IMR-90 (cell line): ENCODE data around the gene ST6GALNAC3. TPM values are rescaled to one million over a fixed set of nuclear protein-coding genes. Genes with fewer than 3 reads are reported as not detected.
A peak's percentile ranks its signal among the peaks of the same experiment; 100 is the strongest.

Experiments used
- ATAC-seq: fragments of 200-7000 bp; cut with Tn5 transposase; 2 replicates; pipeline ENCODE4 v1.9.1; 2020; ENCODE audit warnings: low read depth, mild to moderate bottlenecking, moderate library complexity
- BruUV-seq: library from RNA; stranded (reverse); fragments of 400-500 nt; replicated peaks from 2 replicates; lab custom pipeline; 2021; lab: Mats Ljungman, UMichigan
- CTCF ChIA-PET: fragments of 300-600 bp; formaldehyde crosslinking; extraction: SDS; loops from one replicate; lab custom pipeline; 2021; ENCODE audit warnings: antibody characterized with exemption; lab: Yijun Ruan, JAX
- POLR2A ChIA-PET: fragments of 300-600 bp; sonication (Branson Sonifier 250); formaldehyde crosslinking; loops from one replicate; lab custom pipeline; 2022; ENCODE audit warnings: antibody characterized with exemption; ENCODE audit not compliant: unreplicated experiment; lab: Charles Lee
- DNase-seq: peaks from one replicate; pipeline ENCODE4 v3.0.0; 2013
- H2AFZ ChIP-seq: replicated peaks from 2 replicates; pipeline ENCODE3; 2013; ENCODE audit warnings: low read length, mild to moderate bottlenecking; ENCODE audit not compliant: poor library complexity
- H2AK5ac ChIP-seq: 2 replicates; pipeline ENCODE4 v1.6.1; 2013; ENCODE audit warnings: low read depth, low read length, inconsistent platforms
- H2AK9ac ChIP-seq: replicated peaks from 2 replicates; pipeline ENCODE3; 2013; ENCODE audit warnings: mild to moderate bottlenecking, low read depth, low read length, moderate library complexity; ENCODE audit not compliant: poor library complexity
- H2BK120ac ChIP-seq: 2 replicates; pipeline ENCODE4 v1.6.1; 2013; ENCODE audit warnings: low read depth, low read length, inconsistent platforms
- H2BK15ac ChIP-seq: 3 replicates; pipeline ENCODE4 v1.6.1; 2013; ENCODE audit warnings: low read depth, low read length, inconsistent platforms
- H2BK20ac ChIP-seq: 2 replicates; pipeline ENCODE4 v1.6.1; 2013; ENCODE audit warnings: low read depth, mild to moderate bottlenecking, inconsistent platforms, low read length, moderate library complexity
- H2BK5ac ChIP-seq: 2 replicates; pipeline ENCODE4 v1.6.1; 2013; ENCODE audit warnings: mild to moderate bottlenecking, low read depth, low read length, inconsistent platforms; ENCODE audit not compliant: poor library complexity, severe bottlenecking
- H3K14ac ChIP-seq: replicated peaks from 2 replicates; pipeline ENCODE4 v1.6.1; 2013; ENCODE audit warnings: low read depth, low read length, inconsistent platforms
- H3K18ac ChIP-seq: 2 replicates; pipeline ENCODE4 v1.6.1; 2013; ENCODE audit warnings: low read depth, low read length, control low read depth
- H3K23ac ChIP-seq: 2 replicates; pipeline ENCODE4 v1.6.1; 2013; ENCODE audit warnings: low read depth, low read length, inconsistent platforms
- H3K27ac ChIP-seq: 2 replicates; pipeline ENCODE4 v1.5.1; 2013; ENCODE audit warnings: mild to moderate bottlenecking, control low read depth, low read length; ENCODE audit not compliant: insufficient read depth
- H3K27me3 ChIP-seq: 2 replicates; pipeline ENCODE4 v1.6.1; 2013; ENCODE audit warnings: low read length; ENCODE audit not compliant: control insufficient read depth, insufficient read depth
- H3K36me3 ChIP-seq: 2 replicates; pipeline ENCODE4 v1.6.1; 2013; ENCODE audit warnings: low read length, mixed read lengths; ENCODE audit not compliant: control insufficient read depth, insufficient read depth
- H3K4ac ChIP-seq: 2 replicates; pipeline ENCODE4 v1.6.1; 2013; ENCODE audit warnings: low read depth, low read length, inconsistent platforms
- H3K4me1 ChIP-seq: 2 replicates; pipeline ENCODE4 v1.6.1; 2013; ENCODE audit warnings: low read length, mixed read lengths; ENCODE audit not compliant: control insufficient read depth, insufficient read depth
- H3K4me2 ChIP-seq: 2 replicates; pipeline ENCODE4 v1.6.1; 2013; ENCODE audit warnings: low read depth, mild to moderate bottlenecking, control low read depth, low read length, moderate library complexity
- H3K4me3 ChIP-seq: 2 replicates; pipeline ENCODE4 v1.5.1; 2013; ENCODE audit warnings: low read depth, mild to moderate bottlenecking, control low read depth, low read length, moderate library complexity; ENCODE audit not compliant: insufficient read depth
- H3K56ac ChIP-seq: 2 replicates; pipeline ENCODE4 v1.6.1; 2013; ENCODE audit warnings: low read length, inconsistent platforms; ENCODE audit not compliant: insufficient read depth; ENCODE audit errors: extremely low read depth
- H3K79me1 ChIP-seq, 2 experiments: 2 replicates each; pipeline ENCODE4 v1.6.1; 2013; ENCODE audit warnings: low read length in 2 of 2, inconsistent platforms in 1 of 2, low read depth in 1 of 2
- H3K9ac ChIP-seq: 2 replicates; pipeline ENCODE4 v1.6.1; 2013; ENCODE audit warnings: low read depth, low read length, control low read depth
- H3K9me1 ChIP-seq: 2 replicates; pipeline ENCODE4 v1.6.1; 2013; ENCODE audit warnings: low read length, inconsistent platforms; ENCODE audit not compliant: insufficient read depth
- H3K9me3 ChIP-seq: 2 replicates; pipeline ENCODE4 v1.6.1; 2013; ENCODE audit warnings: low read length; ENCODE audit not compliant: control insufficient read depth, insufficient read depth
- H4K20me1 ChIP-seq: 2 replicates; pipeline ENCODE4 v1.6.1; 2013; ENCODE audit warnings: low read length, inconsistent platforms; ENCODE audit not compliant: insufficient read depth
- H4K5ac ChIP-seq: 2 replicates; pipeline ENCODE4 v1.6.1; 2013; ENCODE audit warnings: mild to moderate bottlenecking, low read depth, low read length, control low read depth
- H4K8ac ChIP-seq, 2 experiments: 2 replicates each; pipeline ENCODE4 v1.6.1; 2013; ENCODE audit warnings: low read depth in 2 of 2, low read length in 2 of 2, control low read depth in 1 of 2, inconsistent platforms in 1 of 2
- H4K91ac ChIP-seq: 2 replicates; pipeline ENCODE4 v1.6.1; 2013; ENCODE audit warnings: low read depth, low read length, inconsistent platforms; ENCODE audit not compliant: insufficient read depth
- BHLHE40 ChIP-seq: fragments of 150-350 bp; IDR thresholded peaks from 2 replicates; pipeline ENCODE4 v1.6.1; 2016; ENCODE audit warnings: mild to moderate bottlenecking, low read depth, low read length
- CEBPB ChIP-seq: IDR thresholded peaks from 2 replicates; pipeline ENCODE4 v1.6.1; 2012; ENCODE audit warnings: low read depth, low read length, improper control_type of control experiment
- CHD1 ChIP-seq: IDR thresholded peaks from 2 replicates; pipeline ENCODE4 v1.6.1; 2012; ENCODE audit warnings: low read depth, low read length, improper control_type of control experiment
- FOS ChIP-seq: fragments of 150-350 bp; IDR thresholded peaks from 2 replicates; pipeline ENCODE4 v1.6.1; 2016; ENCODE audit warnings: low read depth, low read length
- RAD21 ChIP-seq: IDR thresholded peaks from 2 replicates; pipeline ENCODE4 v1.6.1; 2012; ENCODE audit warnings: low read length, improper control_type of control experiment
- RFX5 ChIP-seq: IDR thresholded peaks from 2 replicates; pipeline ENCODE4 v1.8.0; 2012; ENCODE audit warnings: low read depth, mild to moderate bottlenecking, low read length, moderate library complexity
- SMC3 ChIP-seq: fragments of 150-350 bp; IDR thresholded peaks from 2 replicates; pipeline ENCODE4 v1.6.1; 2016; ENCODE audit warnings: low read depth, mild to moderate bottlenecking, antibody characterized with exemption, low read length, moderate library complexity
- WGBS, 2 experiments: methylation state at CpG; one replicate each; pipeline versions ENCODE4 v1.1.5 to v1.1.7; 2013; ENCODE audit warnings: missing lambda C conversion rate in 2 of 2; ENCODE audit not compliant: insufficient read length in 1 of 2; ENCODE audit errors: extremely low coverage in 2 of 2; 5-methylcytosine and 5-hydroxymethylcytosine counted together
- dilution Hi-C: fragments of 300-500 bp; cut with HindIII; formaldehyde crosslinking; loops from one replicate; pipeline ENCODE4 v1.14.3; 2018; ENCODE audit warnings: low sequenced_read_pairs; ENCODE audit not compliant: unreplicated experiment
- in situ Hi-C: fragments of 300-500 bp; cut with MboI; formaldehyde crosslinking; loops from 3 replicates; pipeline ENCODE4 v1.14.3; 2019; ENCODE audit warnings: low sequenced_read_pairs, inconsistent platforms, mixed read lengths
- intact Hi-C: fragments of 100-400 bp; cut with micrococcal nuclease; formaldehyde crosslinking; loops from 2 replicates; pipeline ENCODE4 v1.10.0; 2022
- polyA plus RNA-seq, 3 experiments: library from polyadenylated mRNA; depleted of rRNA; stranded (reverse); fragments of >200 nt; gene quantifications; 2 replicates each; pipeline ENCODE4 v1.2.3, GENCODE V29; 2012; ENCODE audit warnings: low replicate concordance in 1 of 3
- total RNA-seq: library from RNA; depleted of rRNA; stranded (reverse); fragments of >200 nt; gene quantifications from 2 replicates; pipeline ENCODE4 v1.2.3, GENCODE V29; 2012
- TF ChIP-seq, protein P1 (sequence below): fragments of 150-350 bp; IDR thresholded peaks from 2 replicates; pipeline ENCODE4 v1.6.1; 2016; ENCODE audit warnings: low read depth, mild to moderate bottlenecking, low read length, moderate library complexity, borderline replicate concordance

ST6GALNAC3 gene
- total and polyA plus RNA-seq, 2 of the 4 experiments (the other 2 are of a cell fraction) = 0.65 to 1.3 TPM

DNA sequence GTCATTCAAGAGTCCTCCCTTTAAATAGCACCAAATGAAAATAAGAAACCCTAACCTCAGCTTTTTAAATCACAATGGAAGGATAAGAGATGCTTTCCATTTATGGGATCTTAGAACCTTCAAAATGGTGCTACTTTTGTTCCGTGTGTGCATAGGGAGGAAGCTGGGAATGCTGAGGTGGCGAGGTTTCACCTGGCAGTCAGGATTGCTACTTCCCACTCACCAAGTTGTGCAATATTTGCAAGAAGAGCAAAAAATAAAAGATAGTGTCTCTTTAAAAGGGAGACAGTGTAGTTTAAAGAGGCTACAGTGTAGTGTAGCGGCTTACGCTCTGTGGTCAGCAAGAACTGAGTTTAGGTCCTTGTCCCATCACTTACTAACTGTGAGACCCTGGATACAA, 400.4 kb downstream of the ST6GALNAC3 start:
- no peak overlapping the region for H4K8ac ChIP-seq

More for the DNA sequence above, 400.4 kb downstream of the ST6GALNAC3 start:
- Histone ChIP-seq H3K9me1 (no peaks in the 10 kb centered on the region), H3K23ac (no peak overlapping the region), H2AFZ (no peak overlapping the region), H3K56ac (no peak overlapping the region), H3K4me3 (no peak overlapping the region), H4K5ac (no peak overlapping the region), H2BK120ac (no peak overlapping the region), H2BK5ac (no peak overlapping the region), H2AK5ac (no peak overlapping the region), H3K18ac (no peak overlapping the region), H3K4me1 (no peaks in the 10 kb centered on the region), H2BK20ac (no peak overlapping the region), H3K27ac (no peak overlapping the region), H3K4ac (no peak overlapping the region), H3K9me3 (no peaks in the 10 kb centered on the region), H3K36me3 (no peaks in the 10 kb centered on the region), H2AK9ac (no peak overlapping the region), H2BK15ac (no peak overlapping the region), H4K91ac (no peak overlapping the region), H3K9ac (no peak overlapping the region), H4K20me1 (no peaks in the 10 kb centered on the region), H3K79me1 (no peaks in the 10 kb centered on the region), H3K14ac (no peak overlapping the region), H3K4me2 (no peak overlapping the region), H3K27me3 (no peaks in the 10 kb centered on the region)
- no TSS peak for BruUV-seq
- WGBS, 2 experiments = no CpG with 5 or more reads among the region's 4 CpGs
- in situ Hi-C loops (no loop called here), intact Hi-C loops (no loop called here), dilution Hi-C loops (no loop called here)
- ChIA-PET CTCF (no interaction called here), POLR2A (no interaction called here)
- DNase-seq (no peak), ATAC-seq (no peak)
- TF ChIP-seq SMC3 (no peak), CEBPB (0 out of 2 replicates have a peak, but pooled peaks have one; percentile 15), RAD21 (no peak), CHD1 (no peak), RFX5 (no peak), FOS (no peak), BHLHE40 (no peak)
- TF ChIP-seq, protein P1, sequence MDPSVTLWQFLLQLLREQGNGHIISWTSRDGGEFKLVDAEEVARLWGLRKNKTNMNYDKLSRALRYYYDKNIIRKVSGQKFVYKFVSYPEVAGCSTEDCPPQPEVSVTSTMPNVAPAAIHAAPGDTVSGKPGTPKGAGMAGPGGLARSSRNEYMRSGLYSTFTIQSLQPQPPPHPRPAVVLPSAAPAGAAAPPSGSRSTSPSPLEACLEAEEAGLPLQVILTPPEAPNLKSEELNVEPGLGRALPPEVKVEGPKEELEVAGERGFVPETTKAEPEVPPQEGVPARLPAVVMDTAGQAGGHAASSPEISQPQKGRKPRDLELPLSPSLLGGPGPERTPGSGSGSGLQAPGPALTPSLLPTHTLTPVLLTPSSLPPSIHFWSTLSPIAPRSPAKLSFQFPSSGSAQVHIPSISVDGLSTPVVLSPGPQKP = no peak
